GM23338 (cell line): ENCODE measurements around the gene UBE2F.

ENCODE experiments used
- POLR2AphosphoS5 ChIP-seq: IDR thresholded peaks from 2 replicates; pipeline ENCODE4 v1.6.1; 2016; ENCODE audit warnings: antibody characterized with exemption, low read depth
- TF ChIP-seq, protein P1 (sequence below), 2 experiments: fragments of 200-600 bp in 1 of 2; sonication (generic) in 1 of 2; conservative IDR thresholded peaks; 2 replicates each; pipeline versions ENCODE4 v1.5.1 to v1.6.1; 2016 to 2017; ENCODE audit warnings: antibody characterized with exemption in 2 of 2, low read depth in 2 of 2, mild to moderate bottlenecking in 2 of 2, moderate library complexity in 1 of 2
- TF ChIP-seq, protein P2 (sequence below): IDR thresholded peaks from one replicate; pipeline ENCODE4 v1.6.1; 2018; ENCODE audit warnings: antibody characterized with exemption; ENCODE audit not compliant: unreplicated experiment

DNA sequence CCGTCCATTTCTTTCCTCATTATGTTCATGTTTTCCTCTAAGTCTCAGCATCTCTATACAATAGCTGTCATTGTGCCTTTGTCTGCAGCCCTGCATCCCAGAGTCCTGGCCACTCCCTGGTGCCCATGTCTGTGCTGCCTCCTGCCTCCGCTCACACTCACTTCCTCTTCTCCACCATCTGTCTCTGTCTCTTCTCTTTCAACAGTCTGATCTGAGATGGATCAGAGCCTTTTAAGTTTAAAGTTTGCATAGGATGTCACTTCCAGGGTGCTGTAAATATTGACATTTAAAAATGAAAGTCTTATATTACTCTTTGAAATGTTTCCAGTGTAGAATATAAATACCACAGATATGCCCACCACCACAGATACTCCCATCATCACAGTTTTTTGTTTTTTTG, 42.7 kb downstream of the UBE2F start:
- TF ChIP-seq, protein P1, sequence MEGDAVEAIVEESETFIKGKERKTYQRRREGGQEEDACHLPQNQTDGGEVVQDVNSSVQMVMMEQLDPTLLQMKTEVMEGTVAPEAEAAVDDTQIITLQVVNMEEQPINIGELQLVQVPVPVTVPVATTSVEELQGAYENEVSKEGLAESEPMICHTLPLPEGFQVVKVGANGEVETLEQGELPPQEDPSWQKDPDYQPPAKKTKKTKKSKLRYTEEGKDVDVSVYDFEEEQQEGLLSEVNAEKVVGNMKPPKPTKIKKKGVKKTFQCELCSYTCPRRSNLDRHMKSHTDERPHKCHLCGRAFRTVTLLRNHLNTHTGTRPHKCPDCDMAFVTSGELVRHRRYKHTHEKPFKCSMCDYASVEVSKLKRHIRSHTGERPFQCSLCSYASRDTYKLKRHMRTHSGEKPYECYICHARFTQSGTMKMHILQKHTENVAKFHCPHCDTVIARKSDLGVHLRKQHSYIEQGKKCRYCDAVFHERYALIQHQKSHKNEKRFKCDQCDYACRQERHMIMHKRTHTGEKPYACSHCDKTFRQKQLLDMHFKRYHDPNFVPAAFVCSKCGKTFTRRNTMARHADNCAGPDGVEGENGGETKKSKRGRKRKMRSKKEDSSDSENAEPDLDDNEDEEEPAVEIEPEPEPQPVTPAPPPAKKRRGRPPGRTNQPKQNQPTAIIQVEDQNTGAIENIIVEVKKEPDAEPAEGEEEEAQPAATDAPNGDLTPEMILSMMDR (conservative IDR thresholded peaks at IDR 0.05; ENCODE audit: low read depth in 2 of 2): no peak
- TF ChIP-seq, protein P2, sequence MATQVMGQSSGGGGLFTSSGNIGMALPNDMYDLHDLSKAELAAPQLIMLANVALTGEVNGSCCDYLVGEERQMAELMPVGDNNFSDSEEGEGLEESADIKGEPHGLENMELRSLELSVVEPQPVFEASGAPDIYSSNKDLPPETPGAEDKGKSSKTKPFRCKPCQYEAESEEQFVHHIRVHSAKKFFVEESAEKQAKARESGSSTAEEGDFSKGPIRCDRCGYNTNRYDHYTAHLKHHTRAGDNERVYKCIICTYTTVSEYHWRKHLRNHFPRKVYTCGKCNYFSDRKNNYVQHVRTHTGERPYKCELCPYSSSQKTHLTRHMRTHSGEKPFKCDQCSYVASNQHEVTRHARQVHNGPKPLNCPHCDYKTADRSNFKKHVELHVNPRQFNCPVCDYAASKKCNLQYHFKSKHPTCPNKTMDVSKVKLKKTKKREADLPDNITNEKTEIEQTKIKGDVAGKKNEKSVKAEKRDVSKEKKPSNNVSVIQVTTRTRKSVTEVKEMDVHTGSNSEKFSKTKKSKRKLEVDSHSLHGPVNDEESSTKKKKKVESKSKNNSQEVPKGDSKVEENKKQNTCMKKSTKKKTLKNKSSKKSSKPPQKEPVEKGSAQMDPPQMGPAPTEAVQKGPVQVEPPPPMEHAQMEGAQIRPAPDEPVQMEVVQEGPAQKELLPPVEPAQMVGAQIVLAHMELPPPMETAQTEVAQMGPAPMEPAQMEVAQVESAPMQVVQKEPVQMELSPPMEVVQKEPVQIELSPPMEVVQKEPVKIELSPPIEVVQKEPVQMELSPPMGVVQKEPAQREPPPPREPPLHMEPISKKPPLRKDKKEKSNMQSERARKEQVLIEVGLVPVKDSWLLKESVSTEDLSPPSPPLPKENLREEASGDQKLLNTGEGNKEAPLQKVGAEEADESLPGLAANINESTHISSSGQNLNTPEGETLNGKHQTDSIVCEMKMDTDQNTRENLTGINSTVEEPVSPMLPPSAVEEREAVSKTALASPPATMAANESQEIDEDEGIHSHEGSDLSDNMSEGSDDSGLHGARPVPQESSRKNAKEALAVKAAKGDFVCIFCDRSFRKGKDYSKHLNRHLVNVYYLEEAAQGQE: no peak
- TF ChIP-seq POLR2AphosphoS5: no peak
